ENCODE measurements around the gene GP9. TPM values are rescaled to one million over a fixed set of nuclear protein-coding genes. Genes with fewer than 3 reads are reported as not detected.

Gene GP9
- total RNA-seq, 4 donors from 2014 or later, result 0.50 TPM; not detected in 3

DNA sequence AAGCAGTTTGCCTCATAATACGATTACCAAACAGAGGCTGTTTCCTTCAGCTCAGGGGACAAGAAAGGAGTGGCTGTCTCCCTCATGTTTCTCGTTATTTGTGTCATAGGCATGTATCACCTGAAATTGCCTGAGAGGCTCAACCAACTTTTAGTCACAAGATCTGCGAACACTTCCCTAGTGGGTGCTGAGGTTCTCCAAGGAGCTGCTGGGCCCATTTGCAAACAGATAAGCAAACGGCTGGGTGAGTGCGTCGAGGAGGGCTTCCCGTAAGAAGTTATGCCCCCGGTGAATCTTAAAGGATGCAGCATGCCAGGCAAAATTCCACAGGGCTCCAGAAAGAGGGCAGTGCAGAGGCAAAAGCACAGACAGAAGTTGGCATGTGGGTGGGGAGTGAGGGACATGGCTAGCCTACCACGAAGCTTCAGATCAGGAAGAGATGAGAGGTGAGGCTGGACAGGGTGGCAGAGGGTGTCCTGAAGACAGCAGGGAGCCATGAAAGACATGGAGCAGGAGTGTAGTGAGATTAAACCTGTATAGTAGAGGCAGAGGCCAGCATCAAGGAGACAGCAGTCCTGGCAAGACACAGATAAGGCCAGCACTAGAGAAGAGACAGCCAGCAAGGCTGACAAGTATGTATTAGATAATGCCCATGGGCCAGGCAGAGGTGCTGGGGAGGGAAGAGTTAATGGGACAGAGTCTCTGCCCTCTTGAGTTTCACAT lies 4.0 kb upstream of the GP9 start:
- Histone ChIP-seq H3K27ac (replicated peaks in 1 of 4) (no peak overlapping the region), H3K36me3 (no peaks in the 10 kb centered on the region), H3K4me3 (no peak overlapping the region), H3K4me1 (peaks cover 19 to 36% (median 35%) of the 10 kb centered on the region in 4 donors), H3K27me3 (no peaks in the 10 kb centered on the region), H3K9me3 (no peaks in the 10 kb centered on the region)
- intact Hi-C loops (cut with DNase I), result no loop called here
- TF ChIP-seq POLR2A (IDR thresholded peaks at IDR 0.05; ENCODE audit: low read depth) (no peak), POLR2AphosphoS5 (IDR thresholded peaks at IDR 0.05) (no peak), EP300 (IDR thresholded peaks at IDR 0.05) (no peak)
- TF ChIP-seq, protein P1, sequence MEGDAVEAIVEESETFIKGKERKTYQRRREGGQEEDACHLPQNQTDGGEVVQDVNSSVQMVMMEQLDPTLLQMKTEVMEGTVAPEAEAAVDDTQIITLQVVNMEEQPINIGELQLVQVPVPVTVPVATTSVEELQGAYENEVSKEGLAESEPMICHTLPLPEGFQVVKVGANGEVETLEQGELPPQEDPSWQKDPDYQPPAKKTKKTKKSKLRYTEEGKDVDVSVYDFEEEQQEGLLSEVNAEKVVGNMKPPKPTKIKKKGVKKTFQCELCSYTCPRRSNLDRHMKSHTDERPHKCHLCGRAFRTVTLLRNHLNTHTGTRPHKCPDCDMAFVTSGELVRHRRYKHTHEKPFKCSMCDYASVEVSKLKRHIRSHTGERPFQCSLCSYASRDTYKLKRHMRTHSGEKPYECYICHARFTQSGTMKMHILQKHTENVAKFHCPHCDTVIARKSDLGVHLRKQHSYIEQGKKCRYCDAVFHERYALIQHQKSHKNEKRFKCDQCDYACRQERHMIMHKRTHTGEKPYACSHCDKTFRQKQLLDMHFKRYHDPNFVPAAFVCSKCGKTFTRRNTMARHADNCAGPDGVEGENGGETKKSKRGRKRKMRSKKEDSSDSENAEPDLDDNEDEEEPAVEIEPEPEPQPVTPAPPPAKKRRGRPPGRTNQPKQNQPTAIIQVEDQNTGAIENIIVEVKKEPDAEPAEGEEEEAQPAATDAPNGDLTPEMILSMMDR (IDR thresholded peaks at IDR 0.05), result no peak
- whole genome bisulfite sequencing, result 76% methylated on average over 9 of the region's 9 CpGs
- no peak for DNase-seq (ENCODE audit: extremely low spot score)

DNA sequence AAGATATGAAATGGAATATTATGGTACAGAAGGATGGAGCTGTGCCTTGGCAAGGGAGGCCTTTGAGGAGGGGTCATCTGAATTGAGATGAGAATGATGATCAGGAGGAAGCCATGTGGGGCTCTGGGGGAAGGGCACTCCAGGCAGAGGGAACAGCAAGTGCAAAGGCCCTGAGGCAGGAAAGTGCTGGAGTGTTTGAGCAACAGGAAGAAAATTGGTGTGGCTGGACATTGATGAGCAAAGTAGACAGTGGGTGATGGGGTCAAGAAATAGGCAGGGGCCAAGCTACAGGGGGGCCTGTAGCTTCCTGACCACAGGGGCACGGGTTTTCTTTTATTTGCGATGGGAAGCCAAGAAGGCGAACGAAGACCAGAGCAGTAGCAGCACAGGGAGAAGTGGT lies 3.3 kb upstream of the GP9 start:
- DNase-seq (ENCODE audit: extremely low spot score), result no peak
- no peak for TF ChIP-seq EP300 (IDR thresholded peaks at IDR 0.05)
- TF ChIP-seq POLR2A (IDR thresholded peaks at IDR 0.05; ENCODE audit: low read depth), result no peak
- no peak for TF ChIP-seq POLR2AphosphoS5 (IDR thresholded peaks at IDR 0.05)
- TF ChIP-seq, protein P1 (IDR thresholded peaks at IDR 0.05), result no peak
- intact Hi-C loops (cut with DNase I), result no loop called here
- no peaks in the 10 kb centered on the region for H3K27me3 ChIP-seq
- H3K36me3 ChIP-seq, result no peaks in the 10 kb centered on the region
- peaks cover 14 to 30% (median 29%) of the 10 kb centered on the region in 4 donors for H3K4me1 ChIP-seq
- no peak overlapping the region for H3K27ac ChIP-seq (replicated peaks in 1 of 4)
- H3K9me3 ChIP-seq, result no peaks in the 10 kb centered on the region
- WGBS, result 91% methylated on average over 4 of the region's 4 CpGs
- no peak overlapping the region for H3K4me3 ChIP-seq

DNA sequence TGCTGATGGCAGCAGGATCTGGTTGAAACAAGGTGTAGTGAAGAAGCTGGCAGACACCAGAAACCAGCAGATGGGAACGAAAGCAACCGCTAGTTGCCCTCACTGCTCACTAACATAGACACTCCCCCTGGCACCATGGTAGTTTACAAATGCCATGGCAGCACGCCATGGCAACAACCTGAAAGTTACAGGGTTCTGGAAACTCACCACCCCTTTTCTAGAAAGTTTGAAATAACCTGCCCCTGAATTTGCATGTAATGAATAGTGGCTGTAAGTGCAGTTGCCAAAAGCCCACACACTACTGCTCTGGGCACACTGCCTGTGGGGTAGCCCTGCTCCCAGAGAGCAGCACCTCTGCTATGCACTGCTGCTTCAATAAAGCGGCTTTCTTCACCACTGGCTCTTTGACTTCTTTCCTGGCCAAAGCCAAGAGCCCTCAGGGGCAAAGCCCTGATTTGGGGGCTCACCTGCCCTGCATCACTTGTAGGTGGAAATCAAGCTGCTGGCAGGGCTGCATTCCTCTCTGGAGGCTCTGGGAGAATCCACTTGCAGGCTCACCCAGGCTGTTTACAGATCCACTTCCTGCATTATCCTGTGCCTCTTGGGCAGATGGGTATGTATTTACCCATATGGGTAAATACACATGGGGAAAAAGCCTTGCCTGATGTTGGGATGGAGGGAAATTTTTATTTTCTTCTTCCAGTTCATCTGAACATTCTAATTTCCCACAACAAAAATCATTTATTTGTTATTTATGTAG lies 2.0 kb upstream of the GP9 start:
- H3K9me3 ChIP-seq, result no peaks in the 10 kb centered on the region
- H3K27me3 ChIP-seq, result no peaks in the 10 kb centered on the region
- intact Hi-C loops (cut with DNase I), result no loop called here
- H3K4me1 ChIP-seq, result peaks cover 4 to 17% (median 15%) of the 10 kb centered on the region in 4 donors
- no peak for TF ChIP-seq EP300 (IDR thresholded peaks at IDR 0.05)
- TF ChIP-seq POLR2A (IDR thresholded peaks at IDR 0.05; ENCODE audit: low read depth), result no peak
- no peak overlapping the region for H3K27ac ChIP-seq (replicated peaks in 1 of 4)
- no peak overlapping the region for H3K4me3 ChIP-seq
- no peaks in the 10 kb centered on the region for H3K36me3 ChIP-seq
- no peak for DNase-seq (ENCODE audit: extremely low spot score)
- 64% methylated on average over 3 of the region's 4 CpGs for WGBS

DNA sequence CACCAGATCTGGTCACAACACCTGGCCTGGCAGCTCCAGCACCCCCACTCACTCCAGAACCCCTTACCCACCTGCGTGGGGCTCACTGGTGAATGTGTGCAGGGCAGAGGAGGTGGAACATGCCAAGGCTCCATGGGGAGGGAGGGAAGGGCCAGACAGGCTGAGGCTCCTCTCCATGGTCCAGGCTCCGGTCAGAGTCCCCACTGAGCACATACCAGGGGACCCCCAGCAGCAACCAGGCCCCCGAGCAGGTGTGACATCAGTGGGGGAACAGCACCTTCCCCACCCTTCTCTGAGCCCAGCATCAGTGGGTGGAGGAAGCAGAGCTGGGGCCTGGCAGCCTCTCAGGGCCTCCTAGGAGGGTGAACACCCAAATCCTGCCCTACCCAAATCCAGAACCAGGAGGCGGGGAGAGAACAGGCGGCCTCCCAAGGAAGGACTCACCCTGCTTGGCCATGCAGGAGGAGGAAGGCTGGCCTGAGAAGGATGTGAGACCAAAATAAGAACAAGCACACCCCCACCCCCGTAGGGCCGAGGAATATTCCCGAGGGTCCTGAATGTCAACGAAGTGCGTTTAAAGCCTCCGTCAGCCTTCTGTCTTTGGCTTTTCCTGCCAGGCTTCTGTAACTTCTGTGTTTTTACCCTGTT lies 1.1 kb upstream of the GP9 start:
- 78% methylated on average over 11 of the region's 11 CpGs for WGBS
- H3K9me3 ChIP-seq, result no peaks in the 10 kb centered on the region
- TF ChIP-seq POLR2A (IDR thresholded peaks at IDR 0.05; ENCODE audit: low read depth), result no peak
- TF ChIP-seq POLR2AphosphoS5 (IDR thresholded peaks at IDR 0.05), result no peak
- H3K36me3 ChIP-seq, result no peaks in the 10 kb centered on the region
- intact Hi-C loops (cut with DNase I), result no loop called here
- H3K4me3 ChIP-seq, result no peak overlapping the region
- DNase-seq (ENCODE audit: extremely low spot score), result no peak
- no peaks in the 10 kb centered on the region for H3K27me3 ChIP-seq
- H3K27ac ChIP-seq (replicated peaks in 1 of 4), result no peak overlapping the region
- peaks cover 0 to 11% (median 10%) of the 10 kb centered on the region in 4 donors for H3K4me1 ChIP-seq

GRCh38 chr3:129061023-129061887 lies 676 bp downstream of the GP9 start:
- no peak for TF ChIP-seq POLR2A (IDR thresholded peaks at IDR 0.05; ENCODE audit: low read depth)
- TF ChIP-seq POLR2AphosphoS5 (IDR thresholded peaks at IDR 0.05), result no peak
- no peak for DNase-seq (ENCODE audit: extremely low spot score)
- Histone ChIP-seq H3K36me3 (no peaks in the 10 kb centered on the region), H3K4me3 (no peak overlapping the region), H3K27me3 (no peaks in the 10 kb centered on the region), H3K4me1 (peaks cover 0 to 11% (median 10%) of the 10 kb centered on the region in 4 donors), H3K9me3 (no peaks in the 10 kb centered on the region), H3K27ac (replicated peaks in 1 of 4) (no peak overlapping the region)
- WGBS, result 84% methylated on average over 9 of the region's 19 CpGs
- intact Hi-C loops (cut with DNase I), result no loop called here
